ENCODE measurements around the gene ABCA5. TPM values are rescaled to one million over a fixed set of nuclear protein-coding genes. Genes with fewer than 3 reads are reported as not detected.
"Not testable (repeated sequence)": the region's sequence is repeated elsewhere in the genome, so short reads cannot be mapped to it uniquely, and the experiment has no call there.

Gene ABCA5
- total and polyA plus RNA-seq, 4 donors: 18.7 to 84.4 (median 48.8) TPM

DNA sequence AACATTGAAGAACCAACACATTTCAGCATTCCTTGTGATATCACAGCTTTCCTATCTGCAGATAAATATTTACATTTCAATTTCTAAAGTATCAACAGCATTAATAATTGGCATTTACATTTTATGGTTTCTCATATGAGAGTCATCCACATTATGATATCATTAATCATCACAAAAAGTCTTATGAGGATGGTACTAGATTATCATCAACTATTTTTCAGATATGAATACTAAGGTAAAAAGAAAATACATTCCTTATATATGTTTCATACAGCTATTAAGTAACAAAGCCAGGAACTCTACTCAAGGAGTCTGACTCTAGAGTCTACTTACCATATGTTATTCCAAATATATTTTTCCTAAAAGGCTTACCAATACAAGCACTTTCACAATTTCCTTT is 40.7 kb downstream of the ABCA5 start:
- Histone ChIP-seq H3K9me3 (ENCODE audit: control insufficient read depth in 4 of 4, low read length in 3 of 4) (no peaks in the 10 kb centered on the region), H3K27ac (ENCODE audit: low read depth in 1 of 2, low read length in 2 of 2) (no peak overlapping the region), H3K9ac (ENCODE audit: low read depth in 1 of 2, low read length in 2 of 2) (no peak overlapping the region), H3K27me3 (ENCODE audit: control insufficient read depth in 4 of 4, insufficient read depth in 4 of 4, low read length in 3 of 4) (no peaks in the 10 kb centered on the region), H3K36me3 (ENCODE audit: control insufficient read depth in 4 of 4, insufficient read depth in 3 of 4, low read depth in 1 of 4, low read length in 3 of 4) (peaks cover 7 to 47% (median 22%) of the 10 kb centered on the region in 4 donors), H3K4me3 (ENCODE audit: low read depth in 1 of 3, low read length in 3 of 3) (no peak overlapping the region), H3K4me1 (ENCODE audit: control insufficient read depth in 4 of 4, insufficient read depth in 4 of 4, low read length in 3 of 4) (no peaks in the 10 kb centered on the region)
- no peak for TF ChIP-seq RXRA (IDR thresholded peaks at IDR 0.05)
- no peak for TF ChIP-seq NR2F2 (IDR thresholded peaks at IDR 0.05)
- TF ChIP-seq FOXA2 (IDR thresholded peaks at IDR 0.05): no peak
- no peak for TF ChIP-seq FOXA1 (IDR thresholded peaks at IDR 0.05)
- TF ChIP-seq SP1 (IDR thresholded peaks at IDR 0.05): no peak
- no peak for TF ChIP-seq JUND (IDR thresholded peaks at IDR 0.05)
- no peak for TF ChIP-seq MAX (IDR thresholded peaks at IDR 0.05)
- TF ChIP-seq, protein P1, sequence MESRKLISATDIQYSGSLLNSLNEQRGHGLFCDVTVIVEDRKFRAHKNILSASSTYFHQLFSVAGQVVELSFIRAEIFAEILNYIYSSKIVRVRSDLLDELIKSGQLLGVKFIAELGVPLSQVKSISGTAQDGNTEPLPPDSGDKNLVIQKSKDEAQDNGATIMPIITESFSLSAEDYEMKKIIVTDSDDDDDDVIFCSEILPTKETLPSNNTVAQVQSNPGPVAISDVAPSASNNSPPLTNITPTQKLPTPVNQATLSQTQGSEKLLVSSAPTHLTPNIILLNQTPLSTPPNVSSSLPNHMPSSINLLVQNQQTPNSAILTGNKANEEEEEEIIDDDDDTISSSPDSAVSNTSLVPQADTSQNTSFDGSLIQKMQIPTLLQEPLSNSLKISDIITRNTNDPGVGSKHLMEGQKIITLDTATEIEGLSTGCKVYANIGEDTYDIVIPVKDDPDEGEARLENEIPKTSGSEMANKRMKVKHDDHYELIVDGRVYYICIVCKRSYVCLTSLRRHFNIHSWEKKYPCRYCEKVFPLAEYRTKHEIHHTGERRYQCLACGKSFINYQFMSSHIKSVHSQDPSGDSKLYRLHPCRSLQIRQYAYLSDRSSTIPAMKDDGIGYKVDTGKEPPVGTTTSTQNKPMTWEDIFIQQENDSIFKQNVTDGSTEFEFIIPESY (IDR thresholded peaks at IDR 0.05): no peak
- TF ChIP-seq RAD21 (IDR thresholded peaks at IDR 0.05): no peak
- no peak for DNase-seq (ENCODE audit: low spot score)

DNA sequence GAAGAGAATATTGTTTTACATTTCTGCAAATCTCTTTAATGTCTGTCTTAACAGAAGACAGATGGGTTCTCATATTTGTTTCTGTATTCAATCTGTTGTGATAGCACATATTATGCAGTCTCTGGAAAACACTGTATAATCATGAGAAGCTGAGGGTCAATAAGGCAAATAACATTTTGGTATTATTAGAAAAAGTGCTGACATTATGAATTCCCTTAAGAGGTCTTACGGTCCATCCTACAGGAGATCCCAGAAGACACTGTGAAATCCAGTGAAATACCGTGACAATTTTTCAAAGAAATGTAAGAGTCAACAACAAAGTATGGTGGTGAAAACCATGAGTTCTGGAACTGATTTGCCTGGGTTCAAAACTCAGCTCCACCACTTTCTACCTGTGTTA is 42.3 kb downstream of the ABCA5 start:
- H3K36me3 ChIP-seq (ENCODE audit: control insufficient read depth in 4 of 4, insufficient read depth in 3 of 4, low read depth in 1 of 4, low read length in 3 of 4): peaks cover 7 to 42% (median 20%) of the 10 kb centered on the region in 4 donors
- H3K27ac ChIP-seq (ENCODE audit: low read depth in 1 of 2, low read length in 2 of 2): no peak overlapping the region
- TF ChIP-seq TAF1 (conservative IDR thresholded peaks at IDR 0.05) (no peak), YY1 (IDR thresholded peaks at IDR 0.05) (no peak), NR2F2 (IDR thresholded peaks at IDR 0.05) (no peak), FOXA2 (IDR thresholded peaks at IDR 0.05) (no peak), RXRA (IDR thresholded peaks at IDR 0.05) (no peak), HNF4A (conservative IDR thresholded peaks at IDR 0.05) (no peak)
- H3K9ac ChIP-seq (ENCODE audit: low read depth in 1 of 2, low read length in 2 of 2): no peak overlapping the region
- H3K4me1 ChIP-seq (ENCODE audit: control insufficient read depth in 4 of 4, insufficient read depth in 4 of 4, low read length in 3 of 4): no peaks in the 10 kb centered on the region
- no peaks in the 10 kb centered on the region for H3K27me3 ChIP-seq (ENCODE audit: control insufficient read depth in 4 of 4, insufficient read depth in 4 of 4, low read length in 3 of 4)
- no peak for DNase-seq (ENCODE audit: low spot score)
- no peak overlapping the region for H3K4me3 ChIP-seq (ENCODE audit: low read depth in 1 of 3, low read length in 3 of 3)
- H3K9me3 ChIP-seq (ENCODE audit: control insufficient read depth in 4 of 4, low read length in 3 of 4): no peaks in the 10 kb centered on the region
- 96% methylated on average over 2 of the region's 2 CpGs for WGBS

DNA sequence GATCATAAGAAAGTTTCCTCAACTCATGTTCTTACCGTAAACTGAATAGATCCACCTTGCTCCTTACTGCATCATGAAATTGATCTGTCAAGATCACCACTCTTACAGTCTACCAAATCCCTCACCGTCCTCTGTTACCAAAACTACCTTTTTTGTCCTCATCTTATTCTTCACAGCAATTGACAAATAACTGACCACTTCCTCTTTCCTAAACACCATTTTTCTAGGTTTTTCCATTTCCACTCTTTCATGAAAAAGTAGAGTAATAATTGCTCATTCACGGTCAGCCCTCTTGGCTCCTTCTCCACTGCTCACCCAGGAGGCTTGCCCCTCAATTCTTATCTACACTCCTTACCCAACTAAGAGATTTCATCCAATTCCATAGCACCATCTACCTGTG is 44.9 kb downstream of the ABCA5 start:
- Histone ChIP-seq H3K9ac (ENCODE audit: low read depth in 1 of 2, low read length in 2 of 2) (no peak overlapping the region), H3K4me3 (ENCODE audit: low read depth in 1 of 3, low read length in 3 of 3) (no peak overlapping the region), H3K27me3 (ENCODE audit: control insufficient read depth in 4 of 4, insufficient read depth in 4 of 4, low read length in 3 of 4) (no peaks in the 10 kb centered on the region), H3K27ac (ENCODE audit: low read depth in 1 of 2, low read length in 2 of 2) (no peak overlapping the region), H3K9me3 (ENCODE audit: control insufficient read depth in 4 of 4, low read length in 3 of 4) (no peaks in the 10 kb centered on the region), H3K4me1 (ENCODE audit: control insufficient read depth in 4 of 4, insufficient read depth in 4 of 4, low read length in 3 of 4) (peaks cover 0 to 2% (median 0%) of the 10 kb centered on the region in 4 donors), H3K36me3 (ENCODE audit: control insufficient read depth in 4 of 4, insufficient read depth in 3 of 4, low read depth in 1 of 4, low read length in 3 of 4) (peaks cover 7 to 35% (median 14%) of the 10 kb centered on the region in 4 donors)
- DNase-seq (ENCODE audit: low spot score): no peak
- no peak for TF ChIP-seq HNF4A (conservative IDR thresholded peaks at IDR 0.05)
- TF ChIP-seq NR2F2 (IDR thresholded peaks at IDR 0.05): no peak
- TF ChIP-seq CTCF (IDR thresholded peaks at IDR 0.05; ENCODE audit: low read depth, low read length, missing input control): no peak
- no peak for TF ChIP-seq RAD21 (IDR thresholded peaks at IDR 0.05)
- no peak for TF ChIP-seq FOXA2 (IDR thresholded peaks at IDR 0.05)
- no peak for TF ChIP-seq RXRA (IDR thresholded peaks at IDR 0.05)
- TF ChIP-seq JUND (IDR thresholded peaks at IDR 0.05): no peak
- TF ChIP-seq HNF4G (IDR thresholded peaks at IDR 0.05): no peak
- no peak for TF ChIP-seq SP1 (IDR thresholded peaks at IDR 0.05)
- TF ChIP-seq, protein P1 (IDR thresholded peaks at IDR 0.05): no peak
- TF ChIP-seq FOXA1 (IDR thresholded peaks at IDR 0.05): no peak
- TF ChIP-seq, protein P2, sequence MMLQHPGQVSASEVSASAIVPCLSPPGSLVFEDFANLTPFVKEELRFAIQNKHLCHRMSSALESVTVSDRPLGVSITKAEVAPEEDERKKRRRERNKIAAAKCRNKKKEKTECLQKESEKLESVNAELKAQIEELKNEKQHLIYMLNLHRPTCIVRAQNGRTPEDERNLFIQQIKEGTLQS (IDR thresholded peaks at IDR 0.05): no peak
- no peak for TF ChIP-seq GABPA (IDR thresholded peaks at IDR 0.05 in 1 of 2, conservative IDR thresholded peaks at IDR 0.05 in 1 of 2)
- 95% methylated on average over 3 of the region's 3 CpGs for WGBS

DNA sequence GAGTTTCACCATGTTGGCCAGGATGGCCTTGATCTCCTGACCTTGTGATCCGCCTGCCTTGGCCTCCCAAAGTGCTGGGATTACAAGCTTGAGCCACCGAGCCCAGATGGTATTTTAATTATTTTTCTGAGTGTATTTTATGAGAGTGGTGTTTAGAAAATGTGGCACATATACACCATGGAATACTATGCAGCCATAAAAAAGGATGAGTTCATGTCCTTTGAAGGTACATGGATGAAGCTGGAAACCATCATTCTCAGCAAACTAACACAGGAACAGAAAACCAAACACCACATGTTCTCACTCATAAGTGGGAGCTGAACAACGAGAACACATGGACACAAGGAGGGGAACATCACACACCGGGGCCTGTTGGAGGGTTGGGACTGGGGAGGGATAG is 50.7 kb downstream of the ABCA5 start:
- not testable (repeated sequence) for H3K27me3 ChIP-seq (ENCODE audit: control insufficient read depth in 4 of 4, insufficient read depth in 4 of 4, low read length in 3 of 4); H3K9ac ChIP-seq (ENCODE audit: low read depth in 1 of 2, low read length in 2 of 2); DNase-seq (ENCODE audit: low spot score); H3K9me3 ChIP-seq (ENCODE audit: control insufficient read depth in 4 of 4, low read length in 3 of 4); H3K36me3 ChIP-seq (ENCODE audit: control insufficient read depth in 4 of 4, insufficient read depth in 3 of 4, low read depth in 1 of 4, low read length in 3 of 4); H3K4me1 ChIP-seq (ENCODE audit: control insufficient read depth in 4 of 4, insufficient read depth in 4 of 4, low read length in 3 of 4); H3K27ac ChIP-seq (ENCODE audit: low read depth in 1 of 2, low read length in 2 of 2); H3K4me3 ChIP-seq (ENCODE audit: low read depth in 1 of 3, low read length in 3 of 3)
- 99% methylated on average over 4 of the region's 4 CpGs for WGBS

Data from liver (tissue), 9 donors.